DND-41 (cell line): ENCODE results near the gene INPP5A.

Experiments
- CTCF ChIP-seq: IDR thresholded peaks from 2 replicates; pipeline ENCODE4 v1.5.1; 2012; ENCODE audit warnings: borderline replicate concordance, low read length, moderate library complexity, mild to moderate bottlenecking; ENCODE audit not compliant: poor library complexity, severe bottlenecking; ENCODE audit errors: extremely low read depth
- EZH2 ChIP-seq: IDR thresholded peaks from 3 replicates; pipeline ENCODE4 v1.6.1; 2012; ENCODE audit warnings: borderline replicate concordance, low read depth, mild to moderate bottlenecking, moderate library complexity, low read length, inconsistent platforms; ENCODE audit not compliant: severe bottlenecking

GRCh38 chr10:132765435-132765834 lies 227.8 kb downstream of the INPP5A start:
- TF ChIP-seq CTCF (no peak), EZH2 (no peak)
